Tibial artery (tissue), 4 donors: ENCODE results near the gene DEAF1.

Source experiments
- DNase-seq, 2 donors: peaks; one replicate each; pipeline ENCODE4 v3.0.0-alpha.2; 2019
- H3K27ac ChIP-seq, 2 donors: fragments of 200-600 bp; sonication (generic) in 1 of 2; 1 replicate in 1 of 2; 2 replicates in 1 of 2; pipeline ENCODE4 v1.5.1; 2018 to 2019; ENCODE audit warnings: mild to moderate bottlenecking in 1 of 2
- H3K27me3 ChIP-seq, 2 donors: fragments of 200-600 bp; sonication (generic) in 1 of 2; one replicate each; pipeline versions ENCODE4 v1.5.1 to v1.6.0; 2016 to 2019
- H3K36me3 ChIP-seq, 3 donors: fragments of 200-600 bp; sonication (generic) in 2 of 3; one replicate each; pipeline ENCODE4 v1.5.1; 2016 to 2019; ENCODE audit warnings: mild to moderate bottlenecking in 2 of 3
- H3K4me1 ChIP-seq, 4 donors: fragments of 200-600 bp; sonication (generic) in 2 of 4; 1 replicate in 3 of 4; 2 replicates in 1 of 4; pipeline ENCODE4 v1.5.1; 2016 to 2019
- H3K4me3 ChIP-seq, 2 donors: fragments of 200-600 bp; sonication (generic) in 1 of 2; 1 replicate in 1 of 2; 2 replicates in 1 of 2; pipeline ENCODE4 v1.5.1; 2018 to 2019; ENCODE audit warnings: mild to moderate bottlenecking in 2 of 2
- H3K9me3 ChIP-seq, 3 donors: fragments of 200-600 bp; sonication (generic) in 1 of 3; one replicate each; pipeline ENCODE4 v1.5.1; 2016 to 2019
- intact Hi-C: fragments of 100-400 bp; cut with DNase I; formaldehyde crosslinking; loops from one replicate; pipeline ENCODE4 v1.15.0; 2023; ENCODE audit warnings: low total_unique reads
- TF ChIP-seq, protein P1 (sequence below), 2 experiments: fragments of 200-600 bp in 1 of 2; fragments of 450-650 bp in 1 of 2; IDR thresholded peaks; one replicate each; pipeline ENCODE4 v1.5.1; 2017 to 2019; ENCODE audit warnings: antibody characterized with exemption in 2 of 2, mild to moderate bottlenecking in 1 of 2, moderate library complexity in 1 of 2

Gene DEAF1

DNA sequence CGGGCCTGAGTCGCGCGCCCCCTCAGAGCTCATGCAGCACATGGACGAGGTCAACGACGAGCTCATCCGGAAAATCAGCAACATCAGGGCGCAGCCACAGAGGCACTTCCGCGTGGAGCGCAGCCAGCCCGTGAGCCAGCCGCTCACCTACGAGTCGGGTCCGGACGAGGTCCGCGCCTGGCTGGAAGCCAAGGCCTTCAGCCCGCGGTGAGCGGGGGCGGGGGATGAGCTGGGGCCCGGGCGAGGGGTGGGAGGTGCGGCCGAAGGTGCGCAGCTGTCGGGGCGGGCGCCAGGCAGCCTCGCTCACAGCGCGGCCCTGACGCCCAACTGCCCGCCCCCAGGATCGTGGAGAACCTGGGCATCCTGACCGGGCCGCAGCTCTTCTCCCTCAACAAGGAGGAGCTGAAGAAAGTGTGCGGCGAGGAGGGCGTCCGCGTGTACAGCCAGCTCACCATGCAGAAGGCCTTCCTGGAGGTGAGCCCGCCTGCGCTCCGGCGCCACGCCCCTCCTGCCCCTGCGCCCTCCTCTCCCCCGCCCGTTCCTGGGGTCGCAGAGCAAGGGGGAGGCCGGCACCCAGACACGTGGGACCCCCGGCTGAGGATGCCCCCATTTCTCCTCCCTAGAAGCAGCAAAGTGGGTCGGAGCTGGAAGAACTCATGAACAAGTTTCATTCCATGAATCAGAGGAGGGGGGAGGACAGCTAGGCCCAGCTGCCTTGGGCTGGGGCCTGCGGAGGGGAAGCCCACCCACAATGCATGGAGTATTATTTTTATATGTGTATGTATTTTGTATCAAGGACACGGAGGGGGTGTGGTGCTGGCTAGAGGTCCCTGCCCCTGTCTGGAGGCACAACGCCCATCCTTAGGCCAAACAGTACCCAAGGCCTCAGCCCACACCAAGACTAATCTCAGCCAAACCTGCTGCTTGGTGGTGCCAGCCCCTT, 31.5 kb upstream of the DEAF1 start:
- H3K27ac ChIP-seq = peak overlapping the region; percentile 57 to 66
- H3K4me3 ChIP-seq = peak overlapping the region; percentile 21 to 24
- peak in 1 of 2 donors; percentile 69 for DNase-seq

DNA sequence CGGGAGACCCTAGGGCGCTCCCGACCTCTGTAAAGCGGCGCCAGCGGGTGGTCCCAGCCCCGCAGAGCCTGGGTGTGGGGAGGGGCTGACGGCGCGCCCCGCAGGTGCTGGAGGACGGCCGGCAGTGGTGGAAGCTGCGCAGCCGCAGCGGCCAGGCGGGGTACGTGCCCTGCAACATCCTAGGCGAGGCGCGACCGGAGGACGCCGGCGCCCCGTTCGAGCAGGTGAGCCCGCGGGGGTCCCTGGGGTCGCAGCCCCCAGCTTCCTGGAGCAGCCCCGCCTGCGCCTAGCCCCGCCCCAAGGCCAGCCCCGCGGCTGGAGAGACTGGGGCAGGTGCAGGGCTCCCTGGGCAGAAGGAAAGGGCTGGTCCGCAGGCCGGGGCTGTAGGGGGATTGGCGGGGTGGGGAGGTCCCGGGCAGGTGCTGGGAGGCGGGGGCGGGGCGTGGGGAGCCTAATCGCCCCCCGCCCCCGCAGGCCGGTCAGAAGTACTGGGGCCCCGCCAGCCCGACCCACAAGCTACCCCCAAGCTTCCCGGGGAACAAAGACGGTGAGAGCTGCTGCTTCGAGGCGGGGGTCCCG, 30.7 kb upstream of the DEAF1 start:
- Histone ChIP-seq H3K4me1 (peaks cover 0 to 59% (median 46%) of the 10 kb centered on the region in 4 donors), H3K9me3 (no peaks in the 10 kb centered on the region), H3K27me3 (peaks cover 0 to 59% of the 10 kb centered on the region in 2 donors), H3K4me3 (peak overlapping the region; percentile 21 to 24), H3K27ac (peak overlapping the region in 1 of 2 donors; percentile 66), H3K36me3 (peaks cover 0 to 36% (median 0%) of the 10 kb centered on the region in 3 donors)
- DNase-seq = no peak
- intact Hi-C loops = no loop called here
- TF ChIP-seq, protein P1, sequence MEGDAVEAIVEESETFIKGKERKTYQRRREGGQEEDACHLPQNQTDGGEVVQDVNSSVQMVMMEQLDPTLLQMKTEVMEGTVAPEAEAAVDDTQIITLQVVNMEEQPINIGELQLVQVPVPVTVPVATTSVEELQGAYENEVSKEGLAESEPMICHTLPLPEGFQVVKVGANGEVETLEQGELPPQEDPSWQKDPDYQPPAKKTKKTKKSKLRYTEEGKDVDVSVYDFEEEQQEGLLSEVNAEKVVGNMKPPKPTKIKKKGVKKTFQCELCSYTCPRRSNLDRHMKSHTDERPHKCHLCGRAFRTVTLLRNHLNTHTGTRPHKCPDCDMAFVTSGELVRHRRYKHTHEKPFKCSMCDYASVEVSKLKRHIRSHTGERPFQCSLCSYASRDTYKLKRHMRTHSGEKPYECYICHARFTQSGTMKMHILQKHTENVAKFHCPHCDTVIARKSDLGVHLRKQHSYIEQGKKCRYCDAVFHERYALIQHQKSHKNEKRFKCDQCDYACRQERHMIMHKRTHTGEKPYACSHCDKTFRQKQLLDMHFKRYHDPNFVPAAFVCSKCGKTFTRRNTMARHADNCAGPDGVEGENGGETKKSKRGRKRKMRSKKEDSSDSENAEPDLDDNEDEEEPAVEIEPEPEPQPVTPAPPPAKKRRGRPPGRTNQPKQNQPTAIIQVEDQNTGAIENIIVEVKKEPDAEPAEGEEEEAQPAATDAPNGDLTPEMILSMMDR (IDR thresholded peaks at IDR 0.05) = no peak

More for the DNA sequence above, 31.5 kb upstream of the DEAF1 start:
- intact Hi-C loops = no loop called here
- peaks cover 0 to 59% of the 10 kb centered on the region in 2 donors for H3K27me3 ChIP-seq
- peaks cover 0 to 28% (median 0%) of the 10 kb centered on the region in 3 donors for H3K36me3 ChIP-seq
- TF ChIP-seq, protein P1 (IDR thresholded peaks at IDR 0.05) = no peak
- H3K4me1 ChIP-seq = peaks cover 0 to 52% (median 38%) of the 10 kb centered on the region in 4 donors
- no peaks in the 10 kb centered on the region for H3K9me3 ChIP-seq

DNA sequence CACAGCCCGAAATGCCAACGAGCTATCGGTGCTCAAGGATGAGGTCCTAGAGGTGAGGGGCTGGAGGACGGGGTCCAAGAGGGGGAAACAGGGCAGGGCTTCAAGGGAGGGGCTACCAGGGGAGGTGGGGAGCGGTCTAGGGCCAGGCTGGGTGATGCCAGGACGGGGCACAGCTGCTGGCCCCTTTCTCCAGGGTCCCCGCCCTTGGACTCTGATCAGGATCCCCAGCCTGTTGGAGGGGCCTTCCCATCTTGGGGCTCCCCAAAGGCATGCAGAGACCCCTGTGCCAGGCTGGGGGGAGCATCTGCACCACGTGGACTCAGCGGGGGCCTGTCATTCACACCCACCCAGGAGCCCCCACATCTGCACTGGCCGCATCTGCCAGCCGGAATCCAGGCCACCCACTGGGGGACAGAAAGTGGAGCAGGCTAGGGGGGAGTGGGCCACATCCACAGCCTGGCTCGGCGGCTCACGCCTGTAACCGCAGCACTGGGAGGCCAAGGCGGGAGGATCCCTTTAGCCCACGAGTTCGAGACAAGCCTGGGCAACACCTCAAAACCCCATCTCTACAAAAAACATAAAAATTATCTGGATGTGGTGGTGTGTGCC, 29.9 kb upstream of the DEAF1 start:
- H3K27me3 ChIP-seq = peaks cover 0 to 65% of the 10 kb centered on the region in 2 donors

DNA sequence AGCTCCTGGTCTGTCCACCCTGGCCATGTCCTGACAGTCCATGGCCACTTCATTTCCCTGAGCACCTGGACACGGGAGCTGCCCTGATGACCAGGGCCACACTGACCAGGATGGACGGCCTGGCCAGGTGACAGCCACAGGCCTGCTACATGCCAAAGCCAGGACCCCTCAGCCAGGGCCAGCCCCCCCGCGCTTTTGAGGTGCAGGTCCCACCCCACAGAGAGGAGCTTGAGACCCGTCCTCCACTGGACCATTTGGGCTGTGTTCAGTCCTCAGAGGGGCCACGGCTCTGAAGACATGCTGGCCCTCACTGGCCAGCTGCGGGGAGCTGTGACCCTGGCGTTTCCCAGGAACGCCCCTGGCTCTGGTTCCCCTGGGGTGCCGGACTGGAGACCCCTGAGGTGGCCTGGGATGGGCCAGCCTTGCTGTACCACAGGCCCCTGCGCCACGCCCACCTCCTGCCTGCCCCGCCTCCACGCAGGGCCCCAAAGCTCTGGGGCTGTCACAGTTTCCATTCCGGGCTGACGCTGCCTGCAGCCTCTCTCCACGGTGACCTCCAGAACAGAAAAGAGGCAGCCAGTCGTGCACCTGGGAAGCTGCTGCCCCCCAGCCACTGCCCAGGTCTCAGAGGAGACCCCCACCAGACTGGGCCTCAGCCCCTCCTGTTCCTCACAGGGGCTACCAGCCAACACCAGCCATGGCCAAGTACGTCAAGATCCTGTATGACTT, 29.2 kb upstream of the DEAF1 start:
- H3K4me1 ChIP-seq = peaks cover 0 to 60% (median 50%) of the 10 kb centered on the region in 4 donors
- H3K27me3 ChIP-seq = peaks cover 0 to 72% of the 10 kb centered on the region in 2 donors

More for the DNA sequence above, 29.9 kb upstream of the DEAF1 start:
- no peak for DNase-seq
- no peak overlapping the region for H3K4me3 ChIP-seq
- intact Hi-C loops = loop anchor here (5.0 kb wide), 1 partner anchor 63 kb away; no protein-coding TSS in a partner anchor
- H3K36me3 ChIP-seq = peaks cover 0 to 44% (median 0%) of the 10 kb centered on the region in 3 donors
- TF ChIP-seq, protein P1 (IDR thresholded peaks at IDR 0.05) = no peak
- H3K9me3 ChIP-seq = no peaks in the 10 kb centered on the region
- no peak overlapping the region for H3K27ac ChIP-seq
- peaks cover 0 to 64% (median 50%) of the 10 kb centered on the region in 4 donors for H3K4me1 ChIP-seq

More for the DNA sequence above, 29.2 kb upstream of the DEAF1 start:
- no peak overlapping the region for H3K27ac ChIP-seq
- H3K36me3 ChIP-seq = peaks cover 0 to 44% (median 0%) of the 10 kb centered on the region in 3 donors
- no peak for DNase-seq
- TF ChIP-seq, protein P1 (IDR thresholded peaks at IDR 0.05) = no peak
- intact Hi-C loops = loop anchor here (5.0 kb wide), 1 partner anchor 62 kb away; no protein-coding TSS in a partner anchor
- H3K4me3 ChIP-seq = no peak overlapping the region
- H3K9me3 ChIP-seq = no peaks in the 10 kb centered on the region
